Stomach (tissue), 9 donors: Measurements from ENCODE around the gene DHFR. TPM values are rescaled to one million over a fixed set of nuclear protein-coding genes. Genes with fewer than 3 reads are reported as not detected.

Experiments
- DNase-seq, 2 donors: peaks; one replicate each; pipeline versions ENCODE4 v3.0.0 to v3.0.0-alpha.2; 2013 to 2019
- H3K27ac ChIP-seq, 5 donors: fragments of 200-600 bp in 4 of 5; sonication (generic) in 4 of 5; one replicate each; pipeline ENCODE4 v1.5.1; 2013 to 2019; ENCODE audit warnings: mild to moderate bottlenecking in 1 of 5, moderate library complexity in 1 of 5
- H3K27me3 ChIP-seq, 3 donors: fragments of 200-600 bp; sonication (generic); one replicate each; pipeline ENCODE4 v1.5.1; 2017 to 2019; ENCODE audit warnings: mixed run types in 1 of 3
- H3K36me3 ChIP-seq, 4 donors: fragments of 200-600 bp; sonication (generic); 1 replicate in 3 of 4; 2 replicates in 1 of 4; pipeline ENCODE4 v1.5.1; 2016 to 2019
- H3K4me1 ChIP-seq, 4 donors: fragments of 200-600 bp; sonication (generic); one replicate each; pipeline ENCODE4 v1.5.1; 2016 to 2019
- H3K4me3 ChIP-seq, 4 donors: fragments of 200-600 bp; sonication (generic) in 3 of 4; one replicate each; pipeline ENCODE4 v1.5.1; 2016 to 2019; ENCODE audit warnings: mild to moderate bottlenecking in 1 of 4
- H3K9me3 ChIP-seq, 4 donors: fragments of 200-600 bp; sonication (generic); one replicate each; pipeline ENCODE4 v1.5.1; 2016 to 2019
- EP300 ChIP-seq: sonication (generic); formaldehyde crosslinking; IDR thresholded peaks from one replicate; pipeline ENCODE4 v1.6.1; 2017; ENCODE audit warnings: antibody characterized with exemption
- POLR2A ChIP-seq, 4 donors: fragments of 450-650 bp; IDR thresholded peaks; one replicate each; pipeline ENCODE4 v1.6.1; 2016; ENCODE audit warnings: antibody characterized with exemption in 4 of 4, control low read depth in 2 of 4, mild to moderate bottlenecking in 1 of 4, moderate library complexity in 1 of 4
- POLR2AphosphoS5 ChIP-seq, 3 donors: sonication (generic); formaldehyde crosslinking; IDR thresholded peaks; one replicate each; pipeline ENCODE4 v1.6.1; 2016; ENCODE audit warnings: antibody characterized with exemption in 3 of 3
- WGBS, 5 donors: extraction: QIAGEN DNeasy Blood & Tissue Kit in 3 of 5; methylation state at CpG; one replicate each; pipeline versions ENCODE4 v1.1.5 to v1.1.7; 2013 to 2018; 5-methylcytosine and 5-hydroxymethylcytosine counted together
- intact Hi-C: fragments of 100-400 bp; cut with DNase I; formaldehyde crosslinking; loops from one replicate; pipeline ENCODE4 v1.15.1; 2023; ENCODE audit warnings: low total_unique reads
- polyA plus RNA-seq, 3 donors: library from polyadenylated mRNA; stranded (reverse); fragments of 200-250 nt; gene quantifications; one replicate each; pipeline ENCODE4 v1.2.3, GENCODE V29; 2013
- total RNA-seq, 5 donors: library from RNA; depleted of rRNA; stranded (reverse); fragments of >200 nt; gene quantifications; one replicate each; pipeline versions ENCODE4 v1.1.0 to v1.2.3, GENCODE V29; 2014 to 2016
- TF ChIP-seq, protein P1 (sequence below), 7 experiments: fragments of 450-650 bp in 4 of 7; fragments of 200-600 bp in 3 of 7; sonication (generic) in 3 of 7; IDR thresholded peaks; one replicate each; pipeline ENCODE4 v1.5.1; 2016 to 2019; ENCODE audit warnings: antibody characterized with exemption in 7 of 7, control low read depth in 2 of 7, mild to moderate bottlenecking in 1 of 7
- donor health status: healthy with polysubstance abuse.
- donor health status: Bipolar disorder and iron deficiency.
- donor health status: healthy.

DHFR gene
- total and polyA plus RNA-seq, 8 donors = 2.8 to 16.7 (median 6.8) TPM

DNA sequence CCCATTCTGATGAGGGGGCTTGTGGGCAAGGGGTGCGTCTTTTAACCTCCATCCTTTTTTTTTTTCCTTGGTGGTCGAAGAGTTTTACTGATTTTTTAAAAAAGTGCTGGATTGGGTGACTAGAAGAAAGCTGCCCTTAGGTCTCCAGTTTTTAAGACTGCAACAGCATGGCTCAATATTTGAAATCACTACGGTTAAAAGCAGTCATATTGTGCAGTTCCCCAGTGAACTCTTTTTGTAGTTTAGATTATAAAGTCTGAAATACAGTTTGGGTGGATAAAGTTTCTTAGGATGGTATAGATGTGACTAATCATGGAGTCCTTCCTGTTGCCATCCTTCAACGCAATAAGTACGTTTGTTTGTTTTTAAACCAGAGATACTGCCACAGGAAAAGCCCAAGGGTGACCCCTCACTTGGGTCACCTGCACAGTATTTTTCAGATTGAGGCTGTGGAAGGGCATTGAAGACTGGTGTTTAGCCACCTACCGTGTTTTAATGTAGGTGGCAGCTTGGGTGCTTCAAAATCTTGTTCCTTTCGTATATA, 520 bp upstream of the DHFR start:
- intact Hi-C loops = no loop called here
- H3K27me3 ChIP-seq = no peaks in the 10 kb centered on the region
- peak overlapping the region in 4 of 5 donors; percentile 91 to 100 (median 96) for H3K27ac ChIP-seq
- TF ChIP-seq EP300 (no peak), POLR2A (IDR thresholded peaks at IDR 0.05) (no peak), POLR2AphosphoS5 (IDR thresholded peaks at IDR 0.05) (no peak)
- TF ChIP-seq, protein P1, sequence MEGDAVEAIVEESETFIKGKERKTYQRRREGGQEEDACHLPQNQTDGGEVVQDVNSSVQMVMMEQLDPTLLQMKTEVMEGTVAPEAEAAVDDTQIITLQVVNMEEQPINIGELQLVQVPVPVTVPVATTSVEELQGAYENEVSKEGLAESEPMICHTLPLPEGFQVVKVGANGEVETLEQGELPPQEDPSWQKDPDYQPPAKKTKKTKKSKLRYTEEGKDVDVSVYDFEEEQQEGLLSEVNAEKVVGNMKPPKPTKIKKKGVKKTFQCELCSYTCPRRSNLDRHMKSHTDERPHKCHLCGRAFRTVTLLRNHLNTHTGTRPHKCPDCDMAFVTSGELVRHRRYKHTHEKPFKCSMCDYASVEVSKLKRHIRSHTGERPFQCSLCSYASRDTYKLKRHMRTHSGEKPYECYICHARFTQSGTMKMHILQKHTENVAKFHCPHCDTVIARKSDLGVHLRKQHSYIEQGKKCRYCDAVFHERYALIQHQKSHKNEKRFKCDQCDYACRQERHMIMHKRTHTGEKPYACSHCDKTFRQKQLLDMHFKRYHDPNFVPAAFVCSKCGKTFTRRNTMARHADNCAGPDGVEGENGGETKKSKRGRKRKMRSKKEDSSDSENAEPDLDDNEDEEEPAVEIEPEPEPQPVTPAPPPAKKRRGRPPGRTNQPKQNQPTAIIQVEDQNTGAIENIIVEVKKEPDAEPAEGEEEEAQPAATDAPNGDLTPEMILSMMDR (IDR thresholded peaks at IDR 0.05) = no peak
- DNase-seq = peak in 1 of 2 donors; percentile 8
- peaks cover 11 to 28% (median 18%) of the 10 kb centered on the region in 4 donors for H3K4me1 ChIP-seq
- H3K36me3 ChIP-seq = peaks cover 4 to 41% (median 38%) of the 10 kb centered on the region in 4 donors
- peak overlapping the region; percentile 79 to 93 (median 82) for H3K4me3 ChIP-seq
- 16 to 22% (median 18%) methylated on average over 7 of the region's 7 CpGs for WGBS, 5 donors
- no peaks in the 10 kb centered on the region for H3K9me3 ChIP-seq

DNA sequence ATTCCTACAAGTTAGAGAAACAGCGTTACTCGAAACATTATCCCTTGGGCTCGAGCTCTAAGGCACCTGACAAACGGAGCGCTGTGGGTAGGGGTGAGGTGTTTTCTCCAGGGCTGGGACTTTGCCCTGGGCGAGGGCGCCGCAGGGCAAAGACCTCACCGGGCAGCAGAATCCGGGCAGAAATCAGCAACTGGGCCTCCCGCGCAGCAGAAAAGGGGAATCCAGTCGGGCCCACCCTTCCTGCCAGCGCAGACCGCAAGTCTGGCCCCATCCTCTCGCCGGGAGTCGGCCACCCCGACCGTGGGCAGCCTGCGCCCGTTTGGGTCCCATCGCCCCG, 761 bp downstream of the DHFR start:
- Histone ChIP-seq H3K36me3 (peaks cover 4 to 28% (median 26%) of the 10 kb centered on the region in 4 donors), H3K4me3 (peak overlapping the region; percentile 79 to 93 (median 82)), H3K27ac (peak overlapping the region in 4 of 5 donors; percentile 35 to 98 (median 66)), H3K9me3 (no peaks in the 10 kb centered on the region), H3K27me3 (no peaks in the 10 kb centered on the region), H3K4me1 (peaks cover 11 to 28% (median 18%) of the 10 kb centered on the region in 4 donors)
- TF ChIP-seq, protein P1 (IDR thresholded peaks at IDR 0.05) = no peak
- TF ChIP-seq POLR2A (IDR thresholded peaks at IDR 0.05) = no peak
- TF ChIP-seq POLR2AphosphoS5 (IDR thresholded peaks at IDR 0.05) = no peak
- TF ChIP-seq EP300 = no peak
- peak in 1 of 2 donors; percentile 52 for DNase-seq
- intact Hi-C loops = no loop called here
- 0 to 2% (median 0%) methylated on average over 13 to 24 of the region's 24 CpGs for WGBS, 5 donors

DNA sequence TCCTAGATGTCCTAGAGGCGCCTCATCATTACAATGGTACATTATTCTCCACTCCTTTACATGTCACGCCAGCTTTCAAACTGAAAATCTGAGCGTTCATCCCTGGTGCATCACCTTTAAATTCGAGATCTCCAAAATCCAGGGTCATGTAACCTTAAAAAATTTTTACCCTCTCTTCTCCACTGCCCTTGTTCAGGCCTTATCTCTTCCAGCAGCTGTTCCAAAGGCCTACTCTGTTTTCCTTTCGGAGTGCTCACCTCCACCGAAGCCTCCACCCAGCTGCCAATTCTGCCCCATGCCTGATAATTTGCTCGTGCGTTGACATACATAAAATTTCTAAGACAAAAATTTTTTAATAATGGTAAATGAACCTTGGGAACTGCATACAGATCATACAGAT, 1.3 kb downstream of the DHFR start:
- H3K4me1 ChIP-seq = peaks cover 11 to 28% (median 18%) of the 10 kb centered on the region in 4 donors
- peaks cover 5 to 27% (median 24%) of the 10 kb centered on the region in 4 donors for H3K36me3 ChIP-seq
- H3K27ac ChIP-seq = peak overlapping the region in 2 of 5 donors; percentile 35 to 98
- DNase-seq = peak in 1 of 2 donors; percentile 6
- H3K9me3 ChIP-seq = no peaks in the 10 kb centered on the region
- H3K4me3 ChIP-seq = peak overlapping the region; percentile 79 to 93 (median 82)
- intact Hi-C loops = no loop called here
- no peak for TF ChIP-seq POLR2A (IDR thresholded peaks at IDR 0.05)
- TF ChIP-seq, protein P1 (IDR thresholded peaks at IDR 0.05) = no peak
- TF ChIP-seq EP300 = no peak
- TF ChIP-seq POLR2AphosphoS5 (IDR thresholded peaks at IDR 0.05) = no peak
- no peaks in the 10 kb centered on the region for H3K27me3 ChIP-seq
- 34 to 45% (median 38%) methylated on average over 7 to 8 of the region's 8 CpGs for whole genome bisulfite sequencing, 5 donors

DNA sequence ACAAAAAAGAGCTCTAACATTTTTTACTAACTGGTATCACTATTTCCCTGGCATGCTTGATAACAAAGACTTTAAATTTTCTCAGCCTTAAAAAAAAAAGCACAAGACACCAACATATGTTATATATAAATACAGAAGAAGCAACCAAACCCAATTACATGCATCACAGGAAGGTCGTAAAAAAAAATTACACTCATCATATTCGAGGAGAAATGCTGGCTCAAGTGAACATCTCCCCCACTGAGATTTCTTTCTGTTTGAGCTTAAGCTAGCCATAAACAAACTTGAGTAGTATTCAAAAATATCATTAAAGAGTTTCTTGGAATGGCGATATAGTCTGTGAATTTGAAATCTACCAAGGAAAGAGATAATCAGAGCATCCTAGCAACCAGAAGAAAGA, 7.9 kb downstream of the DHFR start:
- intact Hi-C loops = no loop called here
- WGBS, 5 donors = 83 to 92% (median 88%) methylated on average over 3 of the region's 3 CpGs
- no peak overlapping the region for H3K4me3 ChIP-seq
- H3K36me3 ChIP-seq = peaks cover 6 to 56% (median 32%) of the 10 kb centered on the region in 4 donors
- no peaks in the 10 kb centered on the region for H3K4me1 ChIP-seq
- H3K27ac ChIP-seq = no peak overlapping the region
- DNase-seq = no peak
- H3K27me3 ChIP-seq = no peaks in the 10 kb centered on the region
- H3K9me3 ChIP-seq = no peaks in the 10 kb centered on the region
- no peak for TF ChIP-seq POLR2A (IDR thresholded peaks at IDR 0.05)
- TF ChIP-seq EP300 = no peak
- TF ChIP-seq, protein P1 (IDR thresholded peaks at IDR 0.05) = no peak
- TF ChIP-seq POLR2AphosphoS5 (IDR thresholded peaks at IDR 0.05) = no peak
